HEK293 (cell line): ENCODE measurements around the gene HPCAL1.

ENCODE experiments used
- CTCF ChIP-seq: fragments of 450-650 bp; formaldehyde crosslinking; IDR thresholded peaks from 2 replicates; pipeline ENCODE4 v1.5.1; 2016; ENCODE audit warnings: missing biosample characterization, missing genetic modification characterization
- PRDM4 ChIP-seq: fragments of 450-650 bp; formaldehyde crosslinking; IDR thresholded peaks from 2 replicates; pipeline ENCODE4 v1.5.1; 2017; ENCODE audit warnings: missing biosample characterization, missing genetic modification characterization

- TF ChIP-seq CTCF (tag by site-specific recombination) (no peak), PRDM4 (tag by site-specific recombination) (no peak)
Measured at GRCh38 chr2:10427618-10427949, 124.9 kb downstream of the HPCAL1 start.
